HUES64 (cell line): Measurements from ENCODE around the gene GABRR1.
A peak's percentile ranks its signal among the peaks of the same experiment; 100 is the strongest.
"Not testable (repeated sequence)": the region's sequence is repeated elsewhere in the genome, so short reads cannot be mapped to it uniquely, and the experiment has no call there.

Source experiments
- H3K27ac ChIP-seq: 2 replicates; pipeline ENCODE4 v1.7.0; 2013; ENCODE audit warnings: low read depth, low read length, inconsistent platforms
- H3K27me3 ChIP-seq: 2 replicates; pipeline ENCODE4 v1.6.1; 2013; ENCODE audit warnings: mild to moderate bottlenecking, low read length; ENCODE audit not compliant: insufficient read depth
- H3K36me3 ChIP-seq: 2 replicates; pipeline ENCODE4 v1.6.1; 2013; ENCODE audit warnings: mild to moderate bottlenecking, low read length; ENCODE audit not compliant: insufficient read depth
- H3K4me1 ChIP-seq: 2 replicates; pipeline ENCODE4 v1.6.1; 2013; ENCODE audit warnings: mild to moderate bottlenecking, low read length, moderate library complexity; ENCODE audit not compliant: insufficient read depth
- H3K4me3 ChIP-seq: 2 replicates; pipeline ENCODE4 v1.5.1; 2013; ENCODE audit warnings: mild to moderate bottlenecking, low read length, moderate library complexity
- H3K9ac ChIP-seq: 2 replicates; pipeline ENCODE4 v1.6.1; 2013; ENCODE audit warnings: mild to moderate bottlenecking, low read depth, low read length
- H3K9me3 ChIP-seq: 2 replicates; pipeline ENCODE4 v1.6.1; 2013; ENCODE audit warnings: low read depth, low read length; ENCODE audit not compliant: insufficient read depth
- WGBS: fragments of 150-250, 120-280 bp; methylation state at CpG from one replicate; pipeline ENCODE4 v1.1.7; 2013; ENCODE audit warnings: missing lambda C conversion rate; 5-methylcytosine and 5-hydroxymethylcytosine counted together

GABRR1 gene

GRCh38 chr6:89250239-89250638, 33.1 kb upstream of the GABRR1 start:
- Histone ChIP-seq H3K9ac (no peak overlapping the region), H3K27ac (no peak overlapping the region), H3K4me1 (no peaks in the 10 kb centered on the region), H3K27me3 (no peaks in the 10 kb centered on the region), H3K36me3 (no peaks in the 10 kb centered on the region), H3K4me3 (no peak overlapping the region), H3K9me3 (no peaks in the 10 kb centered on the region)
- WGBS, result 91% methylated on average over 7 of the region's 7 CpGs

GRCh38 chr6:89244241-89244985, 27.3 kb upstream of the GABRR1 start:
- Histone ChIP-seq H3K27me3 (no peaks in the 10 kb centered on the region), H3K4me1 (peaks cover 22% of the 10 kb centered on the region), H3K27ac (no peak overlapping the region), H3K9ac (no peak overlapping the region), H3K4me3 (no peak overlapping the region), H3K9me3 (no peaks in the 10 kb centered on the region), H3K36me3 (no peaks in the 10 kb centered on the region)
- 83% methylated on average over 5 of the region's 5 CpGs for WGBS

GRCh38 chr6:89243331-89243629, 26.1 kb upstream of the GABRR1 start:
- Histone ChIP-seq H3K4me1 (peaks cover 22% of the 10 kb centered on the region), H3K36me3 (no peaks in the 10 kb centered on the region), H3K4me3 (no peak overlapping the region), H3K9ac (no peak overlapping the region), H3K27me3 (no peaks in the 10 kb centered on the region), H3K9me3 (no peaks in the 10 kb centered on the region), H3K27ac (peak overlapping the region; percentile 16; the same call in 1 of the 2 replicates)
- 33% methylated on average over 1 of the region's 1 CpG for WGBS

- Histone ChIP-seq H3K27me3 (no peaks in the 10 kb centered on the region), H3K9ac (no peak overlapping the region), H3K4me1 (peaks cover 22% of the 10 kb centered on the region), H3K36me3 (no peaks in the 10 kb centered on the region), H3K9me3 (no peaks in the 10 kb centered on the region), H3K27ac (peak overlapping the region; percentile 16; the same call in 1 of the 2 replicates), H3K4me3 (no peak overlapping the region)
- 4% methylated on average over 3 of the region's 3 CpGs for WGBS
These were observed 25.6 kb upstream of the GABRR1 start for GRCh38 chr6:89242574-89243330.

- Histone ChIP-seq H3K9me3 (no peaks in the 10 kb centered on the region), H3K27ac (no peak overlapping the region), H3K36me3 (no peaks in the 10 kb centered on the region), H3K4me1 (peaks cover 22% of the 10 kb centered on the region), H3K4me3 (no peak overlapping the region), H3K9ac (no peak overlapping the region), H3K27me3 (no peaks in the 10 kb centered on the region)
- WGBS, result 90% methylated on average over 3 of the region's 3 CpGs
These were observed 22.2 kb upstream of the GABRR1 start for GRCh38 chr6:89239338-89239737.

- Histone ChIP-seq H3K4me3 (no peak overlapping the region), H3K4me1 (peaks cover under 1% of the 10 kb centered on the region), H3K9ac (no peak overlapping the region), H3K27ac (no peak overlapping the region), H3K9me3 (no peaks in the 10 kb centered on the region), H3K27me3 (no peaks in the 10 kb centered on the region), H3K36me3 (no peaks in the 10 kb centered on the region)
These were observed 20.0 kb upstream of the GABRR1 start for GRCh38 chr6:89237158-89237557.

- not testable (repeated sequence) for H3K9ac ChIP-seq, H3K27ac ChIP-seq, H3K27me3 ChIP-seq, H3K4me3 ChIP-seq, H3K36me3 ChIP-seq, H3K9me3 ChIP-seq, H3K4me1 ChIP-seq
- 97% methylated on average over 15 of the region's 15 CpGs for WGBS
These were observed 16.4 kb upstream of the GABRR1 start for GRCh38 chr6:89233605-89234004.

GRCh38 chr6:89222712-89223039, 5.5 kb upstream of the GABRR1 start:
- 97% methylated on average over 4 of the region's 4 CpGs for WGBS
- H3K9ac ChIP-seq, result no peak overlapping the region

GRCh38 chr6:89221971-89222711, 5.0 kb upstream of the GABRR1 start:
- Histone ChIP-seq H3K27me3 (no peaks in the 10 kb centered on the region), H3K36me3 (no peaks in the 10 kb centered on the region), H3K4me1 (peaks cover 5% of the 10 kb centered on the region), H3K9me3 (no peaks in the 10 kb centered on the region; the same call in 1 of the 2 replicates), H3K9ac (no peak overlapping the region), H3K4me3 (no peak overlapping the region), H3K27ac (no peak overlapping the region)
- 85% methylated on average over 7 of the region's 7 CpGs for WGBS

More at GRCh38 chr6:89222712-89223039, 5.5 kb upstream of the GABRR1 start:
- no peaks in the 10 kb centered on the region; the same call in 1 of the 2 replicates for H3K9me3 ChIP-seq
- H3K27ac ChIP-seq, result no peak overlapping the region
- H3K27me3 ChIP-seq, result no peaks in the 10 kb centered on the region
- H3K4me1 ChIP-seq, result peaks cover 2% of the 10 kb centered on the region; the same call in 1 of the 2 replicates
- H3K4me3 ChIP-seq, result no peak overlapping the region
- no peaks in the 10 kb centered on the region for H3K36me3 ChIP-seq

- Histone ChIP-seq H3K9me3 (no peaks in the 10 kb centered on the region; the same call in 1 of the 2 replicates), H3K9ac (no peak overlapping the region), H3K4me1 (peaks cover 8% of the 10 kb centered on the region), H3K27ac (no peak overlapping the region), H3K4me3 (no peak overlapping the region), H3K36me3 (no peaks in the 10 kb centered on the region), H3K27me3 (no peaks in the 10 kb centered on the region)
- WGBS, result 92% methylated on average over 3 of the region's 3 CpGs
These were observed 4.0 kb upstream of the GABRR1 start for GRCh38 chr6:89221129-89221528.

- H3K27ac ChIP-seq, result no peak overlapping the region
- no peaks in the 10 kb centered on the region for H3K9me3 ChIP-seq
- H3K9ac ChIP-seq, result no peak overlapping the region
- H3K27me3 ChIP-seq, result no peaks in the 10 kb centered on the region
- H3K36me3 ChIP-seq, result no peaks in the 10 kb centered on the region
- 90% methylated on average over 4 of the region's 4 CpGs for WGBS
- peaks cover 27% of the 10 kb centered on the region for H3K4me1 ChIP-seq
- no peak overlapping the region for H3K4me3 ChIP-seq
These were observed 747 bp downstream of the GABRR1 start for GRCh38 chr6:89216411-89216810.
